HepG2 (cell line): ENCODE results near the gene SLC41A1. TPM values are rescaled to one million over a fixed set of nuclear protein-coding genes. Genes with fewer than 3 reads are reported as not detected.

Experiments
- BHLHE40 ChIP-seq: IDR thresholded peaks from 2 replicates; pipeline ENCODE4 v1.6.1; 2011; ENCODE audit warnings: low read length, improper control_type of control experiment
- DZIP1 ChIP-seq: sonication (generic); formaldehyde crosslinking; IDR thresholded peaks from 2 replicates; pipeline ENCODE4 v1.5.0; 2020; ENCODE audit warnings: mild to moderate bottlenecking, missing genetic modification reagents
- GABPB1 ChIP-seq: IDR thresholded peaks from 2 replicates; pipeline ENCODE4 v1.6.1; 2016; ENCODE audit warnings: mild to moderate bottlenecking, missing genetic modification reagents, moderate library complexity, missing compliant biosample characterization
- IKZF5 ChIP-seq: IDR thresholded peaks from 2 replicates; pipeline ENCODE4 v1.6.1; 2018; ENCODE audit warnings: missing genetic modification reagents, mild to moderate bottlenecking, missing compliant biosample characterization
- KDM5B ChIP-seq: sonication (generic); formaldehyde crosslinking; IDR thresholded peaks from 2 replicates; pipeline ENCODE4 v1.4.0; 2020; ENCODE audit warnings: missing genetic modification reagents, mild to moderate bottlenecking, borderline replicate concordance
- MAFG ChIP-seq: sonication (generic); formaldehyde crosslinking; IDR thresholded peaks from 2 replicates; pipeline ENCODE4 v1.5.1; 2020; ENCODE audit warnings: mild to moderate bottlenecking, missing genetic modification reagents
- NFATC3 ChIP-seq: sonication (generic); formaldehyde crosslinking; IDR thresholded peaks from 2 replicates; pipeline ENCODE4 v1.5.1; 2020; ENCODE audit warnings: mild to moderate bottlenecking, missing genetic modification reagents
- NFE2L1 ChIP-seq: sonication (generic); formaldehyde crosslinking; IDR thresholded peaks from 2 replicates; pipeline ENCODE4 v1.4.0; 2020; ENCODE audit warnings: missing genetic modification reagents, mild to moderate bottlenecking, borderline replicate concordance
- PHB2 ChIP-seq: fragments of 450-650 bp; IDR thresholded peaks from 2 replicates; pipeline ENCODE4 v1.6.1; 2018; ENCODE audit not compliant: partially characterized antibody
- POLR2A ChIP-seq, 2 experiments: IDR thresholded peaks; 2 replicates each; pipeline ENCODE4 v1.6.1; 2011; ENCODE audit warnings: low read depth in 2 of 2, low read length in 2 of 2, mild to moderate bottlenecking in 1 of 2, moderate library complexity in 1 of 2; ENCODE audit not compliant: insufficient read depth in 1 of 2
- RBAK ChIP-seq: sonication (generic); formaldehyde crosslinking; IDR thresholded peaks from 2 replicates; pipeline ENCODE4 v1.5.1; 2020; ENCODE audit warnings: mild to moderate bottlenecking, missing genetic modification reagents
- THAP11 ChIP-seq: IDR thresholded peaks from 2 replicates; pipeline ENCODE4 v1.6.1; 2016; ENCODE audit warnings: missing biosample characterization, missing genetic modification reagents
- ZNF253 ChIP-seq: sonication (generic); formaldehyde crosslinking; IDR thresholded peaks from 2 replicates; pipeline ENCODE4 v1.8.0; 2022; ENCODE audit warnings: mild to moderate bottlenecking, missing genetic modification reagents, borderline replicate concordance
- ZNF501 ChIP-seq: sonication (generic); formaldehyde crosslinking; IDR thresholded peaks from 2 replicates; pipeline ENCODE4 v1.5.1; 2020; ENCODE audit warnings: mild to moderate bottlenecking, moderate library complexity, missing genetic modification reagents
- ZNF598 ChIP-seq: sonication (generic); formaldehyde crosslinking; IDR thresholded peaks from 2 replicates; pipeline ENCODE4 v1.5.1; 2020; ENCODE audit warnings: mild to moderate bottlenecking, missing genetic modification reagents, borderline replicate concordance
- ZNF687 ChIP-seq: sonication (generic); formaldehyde crosslinking; IDR thresholded peaks from 2 replicates; pipeline ENCODE4 v1.5.1; 2020; ENCODE audit warnings: mild to moderate bottlenecking, missing genetic modification reagents, moderate library complexity
- ZNF781 ChIP-seq: sonication (generic); formaldehyde crosslinking; IDR thresholded peaks from 2 replicates; pipeline ENCODE4 v1.5.1; 2020; ENCODE audit warnings: borderline replicate concordance, mild to moderate bottlenecking, missing genetic modification reagents; ENCODE audit errors: not compliant biosample characterization
- ZSCAN5A ChIP-seq: sonication (generic); formaldehyde crosslinking; IDR thresholded peaks from 2 replicates; pipeline ENCODE4 v1.8.0; 2022; ENCODE audit warnings: mild to moderate bottlenecking, missing genetic modification reagents, borderline replicate concordance
- polyA plus RNA-seq, 8 experiments: library from polyadenylated mRNA; depleted of rRNA in 3 of 8; stranded (reverse) in 7 of 8; unstranded in 1 of 8; fragments of >200 nt; fragmentation: Illumina TruSeq in 4 of 8; extraction: Trizol in 4 of 8; gene quantifications; 2 replicates each; pipeline versions ENCODE4 v1.2.1 to v1.2.3, GENCODE V29; 2011 to 2016; ENCODE audit warnings: low read depth in 4 of 8, missing spikeins in 1 of 8, mixed read lengths in 1 of 8; ENCODE audit not compliant: insufficient read depth in 1 of 8
- total RNA-seq, 5 experiments: library from RNA; depleted of rRNA; stranded (reverse); fragments of >200 nt; fragmentation: Illumina TruSeq; extraction: Trizol; gene quantifications; 2 replicates each; pipeline ENCODE4 v1.2.3, GENCODE V29; 2016; ENCODE audit warnings: low read depth in 1 of 5

Gene SLC41A1
- total and polyA plus RNA-seq, 2 of the 13 experiments (the other 11 are each of a cell fraction or from before 2014, with no cell fraction given), result 2.2 to 4.6 TPM

GRCh38 chr1:205812878-205813754, at the start of gene SLC41A1 (continued):
- no peak for TF ChIP-seq ZSCAN5A (CRISPR knock-in tag)
- TF ChIP-seq ZNF253 (CRISPR knock-in tag), result 0 out of 2 replicates have a peak, but pooled peaks have one; percentile 21
- no peak for TF ChIP-seq PHB2
- peak; percentile 43; the same call in 1 of the 2 replicates for TF ChIP-seq KDM5B
- TF ChIP-seq POLR2A (IDR thresholded peaks at IDR 0.05; ENCODE audit: insufficient read depth in 1 of 2, low read depth in 2 of 2, low read length in 2 of 2), result 0 out of 4 replicates have a peak, but pooled peaks of 1 of the 2 experiments have one; percentile 31
- TF ChIP-seq THAP11 (CRISPR knock-in tag), result peak; percentile 31; the same call in 1 of the 2 replicates
- peak; percentile 64; the same call in 1 of the 2 replicates for TF ChIP-seq GABPB1 (CRISPR knock-in tag)
- no peak for TF ChIP-seq MAFG
- 0 out of 2 replicates have a peak, but pooled peaks have one; percentile 27 for TF ChIP-seq IKZF5 (CRISPR knock-in tag)
- peak; percentile 77 for TF ChIP-seq ZNF687 (CRISPR knock-in tag)
- no peak for TF ChIP-seq RBAK (CRISPR knock-in tag)
- TF ChIP-seq NFE2L1 (CRISPR knock-in tag), result no peak
- TF ChIP-seq ZNF598, result no peak
- TF ChIP-seq BHLHE40, result 0 out of 2 replicates have a peak, but pooled peaks have one; percentile 16
- TF ChIP-seq ZNF781 (CRISPR knock-in tag), result no peak
- TF ChIP-seq ZNF501 (CRISPR knock-in tag), result peak; percentile 26; the same call in 1 of the 2 replicates
- peak; percentile 62; the same call in 1 of the 2 replicates for TF ChIP-seq NFATC3 (CRISPR knock-in tag)
- TF ChIP-seq DZIP1, result peak; percentile 22; the same call in 1 of the 2 replicates
